ENCODE results near the gene RTL5.

Gene RTL5

GRCh38 chrX:72081605-72082320 lies 50.0 kb downstream of the RTL5 start:
- no peak overlapping the region for H3K27ac ChIP-seq (ENCODE audit: poor library complexity, severe bottlenecking)
- H3K36me3 ChIP-seq (ENCODE audit: low read depth): no peaks in the 10 kb centered on the region
- H3K9me3 ChIP-seq (ENCODE audit: severe bottlenecking): no peaks in the 10 kb centered on the region
- no peak overlapping the region for H3K4me3 ChIP-seq (ENCODE audit: severe bottlenecking)
- no peaks in the 10 kb centered on the region for H3K4me1 ChIP-seq (ENCODE audit: insufficient read depth, poor library complexity, severe bottlenecking)
- ATAC-seq (ENCODE audit: low read depth) (no peak), DNase-seq (ENCODE audit: low spot score) (no peak)
- H3K27me3 ChIP-seq (ENCODE audit: insufficient read depth, poor library complexity, severe bottlenecking): no peaks in the 10 kb centered on the region
- TF ChIP-seq, protein P1, sequence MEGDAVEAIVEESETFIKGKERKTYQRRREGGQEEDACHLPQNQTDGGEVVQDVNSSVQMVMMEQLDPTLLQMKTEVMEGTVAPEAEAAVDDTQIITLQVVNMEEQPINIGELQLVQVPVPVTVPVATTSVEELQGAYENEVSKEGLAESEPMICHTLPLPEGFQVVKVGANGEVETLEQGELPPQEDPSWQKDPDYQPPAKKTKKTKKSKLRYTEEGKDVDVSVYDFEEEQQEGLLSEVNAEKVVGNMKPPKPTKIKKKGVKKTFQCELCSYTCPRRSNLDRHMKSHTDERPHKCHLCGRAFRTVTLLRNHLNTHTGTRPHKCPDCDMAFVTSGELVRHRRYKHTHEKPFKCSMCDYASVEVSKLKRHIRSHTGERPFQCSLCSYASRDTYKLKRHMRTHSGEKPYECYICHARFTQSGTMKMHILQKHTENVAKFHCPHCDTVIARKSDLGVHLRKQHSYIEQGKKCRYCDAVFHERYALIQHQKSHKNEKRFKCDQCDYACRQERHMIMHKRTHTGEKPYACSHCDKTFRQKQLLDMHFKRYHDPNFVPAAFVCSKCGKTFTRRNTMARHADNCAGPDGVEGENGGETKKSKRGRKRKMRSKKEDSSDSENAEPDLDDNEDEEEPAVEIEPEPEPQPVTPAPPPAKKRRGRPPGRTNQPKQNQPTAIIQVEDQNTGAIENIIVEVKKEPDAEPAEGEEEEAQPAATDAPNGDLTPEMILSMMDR (IDR thresholded peaks at IDR 0.05; ENCODE audit: poor library complexity, severe bottlenecking): no peak

- Histone ChIP-seq H3K27ac (ENCODE audit: poor library complexity, severe bottlenecking) (no peak overlapping the region), H3K36me3 (ENCODE audit: low read depth) (no peaks in the 10 kb centered on the region), H3K9me3 (ENCODE audit: severe bottlenecking) (no peaks in the 10 kb centered on the region), H3K27me3 (ENCODE audit: insufficient read depth, poor library complexity, severe bottlenecking) (no peaks in the 10 kb centered on the region), H3K4me3 (ENCODE audit: severe bottlenecking) (no peak overlapping the region), H3K4me1 (ENCODE audit: insufficient read depth, poor library complexity, severe bottlenecking) (no peaks in the 10 kb centered on the region)
- no peak for DNase-seq (ENCODE audit: low spot score)
- TF ChIP-seq, protein P1 (IDR thresholded peaks at IDR 0.05; ENCODE audit: poor library complexity, severe bottlenecking): no peak
- ATAC-seq (ENCODE audit: low read depth): no peak
Measured at GRCh38 chrX:72080800-72081199, 50.9 kb downstream of the RTL5 start.

DNA sequence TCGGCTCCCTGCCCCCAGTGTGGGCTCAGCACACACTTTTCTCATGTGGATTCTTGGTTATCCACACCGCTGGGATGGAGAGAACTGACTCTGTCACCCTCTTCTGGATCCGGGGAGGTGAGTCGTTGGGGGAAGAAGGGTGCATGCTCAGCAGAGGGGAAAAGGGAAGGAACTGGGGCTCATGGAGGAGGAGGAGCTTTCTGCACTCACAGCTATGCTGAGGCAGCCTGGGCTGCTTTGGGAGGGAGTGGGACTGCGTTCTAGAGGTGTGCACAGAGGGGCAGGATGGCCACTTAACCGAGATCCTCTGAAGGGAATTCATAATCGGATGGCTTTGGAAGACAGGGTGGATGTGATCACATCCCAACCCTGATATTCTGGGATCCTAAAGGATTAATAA lies 51.6 kb downstream of the RTL5 start:
- Histone ChIP-seq H3K27me3 (ENCODE audit: insufficient read depth, poor library complexity, severe bottlenecking) (no peaks in the 10 kb centered on the region), H3K4me3 (ENCODE audit: severe bottlenecking) (no peak overlapping the region), H3K9me3 (ENCODE audit: severe bottlenecking) (no peaks in the 10 kb centered on the region), H3K36me3 (ENCODE audit: low read depth) (no peaks in the 10 kb centered on the region), H3K27ac (ENCODE audit: poor library complexity, severe bottlenecking) (no peak overlapping the region), H3K4me1 (ENCODE audit: insufficient read depth, poor library complexity, severe bottlenecking) (no peaks in the 10 kb centered on the region)
- TF ChIP-seq, protein P1 (IDR thresholded peaks at IDR 0.05; ENCODE audit: poor library complexity, severe bottlenecking): no peak
- ATAC-seq (ENCODE audit: low read depth): no peak
- DNase-seq (ENCODE audit: low spot score): no peak

DNA sequence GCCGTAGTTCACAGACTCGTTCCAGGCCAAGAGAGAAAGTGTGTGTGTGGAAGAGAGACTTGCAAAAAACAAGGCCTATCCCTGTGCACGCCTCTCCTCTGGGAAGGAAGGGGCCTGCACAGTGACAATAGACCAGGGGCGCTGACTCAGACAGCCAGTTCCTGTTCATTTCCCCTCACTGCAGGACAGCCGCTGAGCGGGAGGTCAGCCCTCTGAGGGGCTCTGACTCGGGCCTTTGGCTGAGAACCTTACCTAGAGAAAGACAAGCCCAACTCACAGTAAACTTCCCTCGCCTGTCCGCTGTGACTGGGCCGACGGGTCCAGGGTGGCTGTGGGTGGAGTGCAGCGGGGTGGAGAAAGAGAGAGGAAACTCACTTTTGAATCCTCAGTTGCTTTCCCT lies 52.1 kb downstream of the RTL5 start:
- H3K9me3 ChIP-seq (ENCODE audit: severe bottlenecking): no peaks in the 10 kb centered on the region
- DNase-seq (ENCODE audit: low spot score): no peak
- no peaks in the 10 kb centered on the region for H3K36me3 ChIP-seq (ENCODE audit: low read depth)
- TF ChIP-seq, protein P1 (IDR thresholded peaks at IDR 0.05; ENCODE audit: poor library complexity, severe bottlenecking): no peak
- H3K4me1 ChIP-seq (ENCODE audit: insufficient read depth, poor library complexity, severe bottlenecking): no peaks in the 10 kb centered on the region
- H3K27ac ChIP-seq (ENCODE audit: poor library complexity, severe bottlenecking): no peak overlapping the region
- H3K27me3 ChIP-seq (ENCODE audit: insufficient read depth, poor library complexity, severe bottlenecking): no peaks in the 10 kb centered on the region
- H3K4me3 ChIP-seq (ENCODE audit: severe bottlenecking): no peak overlapping the region
- no peak for ATAC-seq (ENCODE audit: low read depth)

DNA sequence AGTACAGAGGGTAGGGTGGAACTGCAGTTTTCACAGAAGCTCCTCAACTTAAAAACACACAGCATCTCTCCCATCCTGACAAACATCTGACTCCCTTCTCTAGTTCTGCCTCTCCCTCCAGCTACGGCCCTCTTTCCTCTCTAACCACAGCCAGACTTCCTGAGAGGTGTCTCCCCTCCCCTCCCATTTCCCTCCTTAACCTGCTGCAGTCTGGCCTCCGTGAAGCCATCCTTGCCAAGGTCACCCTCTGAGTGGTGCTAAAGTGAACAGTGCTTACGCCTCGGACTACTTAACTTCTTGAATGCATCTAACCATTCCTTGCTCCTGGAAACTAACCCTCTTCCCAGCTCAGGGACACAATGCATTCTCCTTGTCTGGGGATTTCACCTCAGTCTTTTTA lies 53.3 kb downstream of the RTL5 start:
- ATAC-seq (ENCODE audit: low read depth) (no peak), DNase-seq (ENCODE audit: low spot score) (no peak)
- TF ChIP-seq, protein P1 (IDR thresholded peaks at IDR 0.05; ENCODE audit: poor library complexity, severe bottlenecking): no peak
- no peak overlapping the region for H3K27ac ChIP-seq (ENCODE audit: poor library complexity, severe bottlenecking)
- no peaks in the 10 kb centered on the region for H3K27me3 ChIP-seq (ENCODE audit: insufficient read depth, poor library complexity, severe bottlenecking)
- H3K36me3 ChIP-seq (ENCODE audit: low read depth): no peaks in the 10 kb centered on the region
- no peaks in the 10 kb centered on the region for H3K4me1 ChIP-seq (ENCODE audit: insufficient read depth, poor library complexity, severe bottlenecking)
- H3K4me3 ChIP-seq (ENCODE audit: severe bottlenecking): no peak overlapping the region
- H3K9me3 ChIP-seq (ENCODE audit: severe bottlenecking): no peaks in the 10 kb centered on the region
